ENCODE results near the gene TBX21.

TBX21 gene

DNA sequence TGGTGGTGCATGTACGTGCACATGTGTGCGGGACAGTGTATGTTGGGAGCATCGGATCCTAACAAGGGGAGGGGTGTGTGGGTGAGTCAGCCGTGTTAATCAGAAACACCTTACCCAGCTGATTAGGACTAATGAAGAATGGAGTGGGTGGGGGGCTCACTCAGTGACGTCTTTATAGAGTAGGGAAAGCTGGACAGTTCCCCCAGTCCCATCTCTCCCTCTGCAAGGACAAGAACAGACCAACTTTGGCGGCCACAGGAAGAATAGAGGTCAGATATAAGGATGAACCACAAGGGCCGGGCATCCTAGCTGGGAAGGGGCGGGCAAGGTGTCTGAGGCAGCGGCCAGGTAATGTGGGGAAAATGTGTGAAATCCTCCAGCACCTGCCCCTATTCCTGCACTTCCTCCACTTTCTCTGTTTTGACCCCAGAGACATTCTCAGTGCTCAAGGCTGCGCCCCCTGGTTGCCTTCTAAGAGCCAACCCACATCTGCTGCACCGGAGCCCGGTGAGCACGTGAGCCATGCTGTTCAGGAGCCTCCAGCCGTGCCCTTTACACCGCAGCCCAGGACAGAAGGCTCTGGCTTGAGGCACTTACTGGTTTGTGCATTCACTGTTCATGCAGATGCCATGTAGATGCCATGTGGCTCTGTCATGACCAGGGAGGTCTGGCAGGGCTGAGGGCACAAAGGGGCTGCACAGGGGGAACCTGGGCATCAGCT is 18.9 kb upstream of the TBX21 start:
- no peak for DNase-seq

GRCh38 chr17:47714773-47715396 is 18.2 kb upstream of the TBX21 start:
- DNase-seq: no peak

DNA sequence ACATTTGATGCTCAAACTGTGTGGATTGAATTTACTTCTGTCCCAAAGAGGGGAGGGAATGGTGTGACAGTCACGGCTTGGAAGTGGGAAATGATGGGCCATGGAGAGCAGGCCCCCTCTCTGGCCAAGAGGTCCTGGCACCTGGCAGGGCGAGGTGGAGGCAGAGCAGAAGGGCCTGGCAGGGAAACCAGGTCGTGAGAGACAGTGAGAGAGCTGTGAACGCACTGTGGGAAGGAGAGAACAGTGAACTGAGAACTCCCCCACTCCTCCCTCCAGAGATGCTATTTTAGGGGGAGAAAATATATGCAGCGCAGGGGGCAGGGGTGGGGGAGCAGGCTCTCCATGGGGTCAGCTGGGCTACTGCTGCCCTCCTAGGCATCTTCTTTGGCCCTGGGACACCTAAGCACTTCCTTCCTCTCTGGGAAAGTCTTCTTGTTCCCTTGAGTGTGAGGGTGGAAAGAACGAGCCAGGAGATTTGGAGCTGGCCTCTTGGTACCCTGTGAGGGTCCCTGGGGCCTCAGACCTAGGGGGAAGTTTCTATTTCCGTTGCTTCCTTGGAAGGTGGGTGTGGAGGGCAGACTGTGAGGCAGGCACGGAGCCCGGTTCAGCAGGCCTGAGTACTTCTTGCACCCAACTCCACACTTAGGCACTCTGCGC is 17.2 kb upstream of the TBX21 start:
- no peak for DNase-seq

GRCh38 chr17:47716375-47716774 is 16.7 kb upstream of the TBX21 start:
- no peak for DNase-seq

- no peak for DNase-seq
These were observed 15.8 kb upstream of the TBX21 start for GRCh38 chr17:47717261-47717697.

DNA sequence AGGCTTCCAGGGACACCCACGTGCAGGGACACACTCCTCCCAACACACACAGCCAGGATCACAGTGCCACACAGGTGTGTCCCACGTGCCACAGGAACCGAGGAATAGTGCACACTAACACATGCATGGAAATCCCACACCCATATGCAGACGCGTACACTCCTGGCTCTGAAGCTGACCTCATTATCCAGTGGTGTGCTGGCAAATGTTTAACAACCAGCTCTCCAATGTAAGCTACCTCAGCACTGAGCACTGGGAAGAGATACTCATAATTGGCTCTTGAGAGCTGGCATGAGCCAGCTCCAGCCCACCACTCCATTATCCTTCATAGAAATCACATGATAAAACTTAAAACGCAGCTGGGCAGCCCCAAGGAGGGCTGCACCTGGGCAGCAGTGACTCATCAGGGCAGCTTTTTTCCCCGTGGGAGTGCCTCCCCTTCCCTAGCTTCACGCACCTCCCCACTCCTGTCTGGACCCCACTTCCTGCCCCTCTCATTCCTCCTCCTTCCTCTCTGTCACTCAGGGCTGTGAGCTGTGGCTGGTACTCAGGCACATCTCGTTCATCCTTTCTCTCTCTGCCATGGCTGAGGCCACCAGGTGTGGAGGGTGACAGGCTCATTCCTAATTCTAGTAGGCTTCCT is 14.9 kb upstream of the TBX21 start:
- no peak for DNase-seq

DNA sequence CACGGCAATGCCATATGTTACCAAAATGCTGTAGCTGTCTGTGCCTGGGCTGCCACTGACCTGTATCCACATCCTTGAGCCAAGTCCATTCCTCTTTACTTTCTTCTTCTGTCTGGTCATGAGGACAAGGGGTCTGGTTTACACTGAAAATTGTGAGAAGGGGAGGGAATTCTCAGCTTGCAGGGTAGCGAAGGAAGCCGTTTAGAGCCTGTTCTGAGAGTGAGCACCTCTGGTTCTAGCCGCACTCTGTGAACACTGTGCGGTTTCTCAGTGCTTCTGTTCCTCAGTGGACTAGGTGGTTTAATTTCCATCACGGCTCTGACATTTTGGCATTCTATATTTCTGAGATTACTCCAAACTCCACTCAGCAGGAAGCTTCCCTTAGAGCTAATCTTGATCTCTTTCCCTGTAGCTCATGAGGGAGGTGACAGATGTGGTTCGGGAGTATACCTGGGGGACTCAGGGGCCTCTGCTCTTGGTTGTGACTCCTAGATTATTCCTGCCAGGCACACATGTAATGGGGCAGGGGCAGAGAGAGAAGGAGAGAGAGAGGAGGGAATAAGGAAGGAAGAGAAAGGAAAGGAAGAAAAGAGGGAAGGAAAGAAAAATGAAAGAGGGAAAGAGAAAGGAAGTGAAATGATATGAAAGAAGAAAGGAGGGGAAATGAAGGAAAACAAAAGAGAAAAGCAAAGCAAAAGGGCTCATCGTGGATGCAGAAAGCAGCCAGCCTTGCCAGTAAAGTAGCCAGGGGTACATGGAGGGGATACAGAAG is 14.2 kb upstream of the TBX21 start:
- no peak for DNase-seq

GRCh38 chr17:47719411-47720152 is 13.5 kb upstream of the TBX21 start:
- no peak for DNase-seq

DNA sequence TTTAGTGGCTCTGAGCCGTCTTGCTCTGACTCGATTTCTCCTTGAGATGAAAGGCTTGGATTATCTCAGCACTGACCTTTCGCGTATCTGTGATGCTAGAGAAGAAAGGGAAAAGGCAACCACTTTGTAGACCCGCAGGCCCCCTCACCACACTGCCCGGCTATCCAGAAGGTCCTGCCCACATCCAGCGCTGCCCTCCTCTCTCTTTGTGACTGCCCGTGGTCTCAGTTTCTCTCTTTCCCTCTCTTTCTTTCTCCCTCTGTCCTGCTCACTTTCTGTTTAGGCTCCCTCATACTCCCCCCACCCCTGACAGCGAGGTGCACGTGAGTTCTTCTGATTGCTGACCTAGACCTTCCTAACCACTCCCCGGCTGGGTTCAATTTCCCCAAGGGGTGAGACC is 12.8 kb upstream of the TBX21 start:
- no peak for DNase-seq

GRCh38 chr17:47720754-47721533 is 12.1 kb upstream of the TBX21 start:
- no peak for DNase-seq

- DNase-seq: no peak
These were observed 11.3 kb upstream of the TBX21 start for GRCh38 chr17:47721725-47722124.

DNA sequence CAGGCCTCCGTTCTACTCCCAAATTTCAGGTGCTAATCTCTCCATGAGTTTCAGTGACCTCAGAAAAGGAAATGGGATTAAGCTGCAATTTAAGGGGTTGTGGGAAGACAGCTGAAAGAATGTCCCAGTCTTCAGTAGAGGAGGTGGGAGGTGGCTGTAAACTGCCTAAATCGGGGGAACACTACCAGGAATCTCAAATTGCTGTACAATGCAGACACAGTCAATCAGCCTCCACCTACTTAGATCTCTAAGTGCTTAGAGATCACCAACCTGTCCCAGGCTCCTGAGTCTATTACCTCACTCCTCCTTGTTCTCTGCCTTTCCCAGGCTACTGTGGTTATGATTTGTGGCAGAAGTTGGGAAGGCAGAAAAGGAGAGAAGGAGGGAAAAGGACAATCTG is 8.3 kb upstream of the TBX21 start:
- DNase-seq: no peak

GRCh38 chr17:47725446-47726111 is 7.5 kb upstream of the TBX21 start:
- DNase-seq: no peak

DNA sequence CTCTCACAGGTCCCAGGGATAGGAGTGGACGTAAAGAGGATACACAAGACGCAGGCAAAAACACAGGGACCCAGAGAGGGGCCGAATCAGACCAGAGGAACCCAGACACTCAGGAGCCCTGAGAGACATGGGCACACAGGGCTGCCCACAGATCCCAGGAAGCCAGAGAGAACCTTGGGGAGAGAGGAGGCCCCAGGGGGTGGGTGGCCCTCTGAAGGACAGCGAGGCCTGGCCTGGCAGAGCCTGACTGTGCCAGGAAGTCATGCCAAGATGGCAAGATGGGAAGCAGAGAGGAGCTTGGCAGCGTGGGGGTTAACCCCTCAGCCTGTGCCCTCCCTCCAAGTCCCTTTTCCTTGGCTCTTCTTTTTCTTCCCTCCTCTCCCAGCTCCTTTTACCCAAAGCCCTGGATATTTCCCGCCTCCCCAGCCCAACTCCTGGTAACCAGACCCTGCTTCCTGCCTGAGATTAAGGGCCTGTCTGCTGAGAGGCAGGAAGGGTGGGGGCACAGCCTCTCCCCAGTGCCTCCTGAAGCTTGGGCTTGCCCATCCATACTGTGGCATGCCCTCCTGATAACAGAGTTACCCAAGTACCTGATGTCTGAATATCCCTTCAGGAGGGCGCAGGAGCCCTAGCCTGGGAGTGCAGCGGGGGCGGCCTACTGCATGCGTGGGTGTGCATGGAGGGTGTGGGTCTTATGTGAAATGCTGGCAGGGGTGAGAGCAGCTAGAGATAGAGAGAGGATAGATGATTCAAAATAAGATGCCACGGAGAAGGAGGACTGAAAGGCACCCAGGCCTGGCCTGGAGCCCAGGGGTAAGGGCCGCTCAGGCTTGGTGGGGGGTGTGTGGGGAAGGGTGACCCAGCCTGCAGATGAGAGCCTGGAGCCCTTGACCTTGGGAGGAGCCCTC is 6.0 kb upstream of the TBX21 start:
- no peak for DNase-seq

DNA sequence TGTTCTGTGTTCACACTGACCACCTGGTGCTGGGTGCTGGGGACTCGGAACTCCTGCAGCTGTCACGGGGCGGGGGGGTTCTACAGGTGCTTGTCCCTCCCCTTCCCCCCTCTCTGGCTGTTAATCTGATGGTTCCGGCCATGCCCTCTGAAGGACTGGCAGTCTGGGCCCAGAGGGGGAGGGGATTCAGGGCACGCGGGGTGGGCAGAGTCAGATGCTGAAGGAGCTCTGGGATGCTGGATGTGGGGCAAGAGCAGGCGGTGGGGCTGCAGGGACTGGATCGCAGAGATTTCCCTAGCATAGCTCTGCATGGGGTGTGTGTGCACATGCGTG is 5.4 kb upstream of the TBX21 start:
- DNase-seq: no peak

DNA sequence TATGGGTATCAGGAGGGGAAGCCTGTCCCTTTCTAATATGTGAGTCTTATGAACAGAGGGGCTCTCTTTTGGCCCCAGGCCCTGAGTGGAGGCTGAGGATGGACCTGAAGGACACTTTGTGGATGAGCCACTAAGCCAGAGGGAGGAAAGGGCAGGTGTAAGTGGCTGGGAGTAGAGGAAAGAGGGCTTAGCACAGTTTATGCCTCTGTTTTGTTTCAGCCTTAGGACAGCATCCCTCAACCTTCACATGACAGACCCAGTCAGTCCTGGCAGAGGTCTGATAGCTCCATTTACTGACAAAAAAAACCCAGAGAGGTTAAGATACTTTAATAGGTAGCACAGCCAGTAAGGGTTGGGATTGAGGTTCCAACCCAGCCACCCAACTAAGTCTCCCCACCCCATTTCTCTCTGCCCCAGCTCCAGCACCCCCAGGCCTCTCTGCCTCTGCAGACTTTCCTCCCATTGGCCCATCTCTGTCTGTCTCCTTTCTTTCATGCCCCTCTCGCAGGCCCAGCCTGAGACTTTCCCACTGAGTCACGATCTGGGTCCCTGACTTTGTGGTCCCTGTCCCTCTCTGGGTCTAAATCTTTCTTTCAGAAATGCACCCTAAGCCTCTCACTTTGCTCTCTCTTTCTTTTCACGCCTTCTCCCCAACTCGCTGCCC is 4.7 kb upstream of the TBX21 start:
- DNase-seq: no peak

DNA sequence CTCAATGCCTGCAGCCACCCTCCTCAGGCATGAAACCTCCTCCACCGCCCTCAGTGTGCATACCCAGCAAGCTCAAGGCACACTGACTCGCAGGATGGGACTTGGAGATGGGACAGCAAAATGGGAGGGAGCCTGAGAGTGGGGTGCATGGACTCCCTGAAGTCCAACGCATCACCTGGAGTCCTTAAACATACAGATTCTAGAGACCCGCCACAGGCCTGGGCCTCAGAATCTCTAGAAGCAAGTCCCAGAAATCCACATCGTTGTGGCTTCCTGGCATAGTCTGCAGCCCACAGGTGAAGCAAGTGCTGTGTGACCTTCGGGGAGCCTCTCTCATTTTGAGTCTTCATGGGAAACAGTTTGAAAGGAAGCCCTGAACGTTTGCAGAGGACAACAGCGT is 3.6 kb upstream of the TBX21 start:
- DNase-seq: no peak

DNA sequence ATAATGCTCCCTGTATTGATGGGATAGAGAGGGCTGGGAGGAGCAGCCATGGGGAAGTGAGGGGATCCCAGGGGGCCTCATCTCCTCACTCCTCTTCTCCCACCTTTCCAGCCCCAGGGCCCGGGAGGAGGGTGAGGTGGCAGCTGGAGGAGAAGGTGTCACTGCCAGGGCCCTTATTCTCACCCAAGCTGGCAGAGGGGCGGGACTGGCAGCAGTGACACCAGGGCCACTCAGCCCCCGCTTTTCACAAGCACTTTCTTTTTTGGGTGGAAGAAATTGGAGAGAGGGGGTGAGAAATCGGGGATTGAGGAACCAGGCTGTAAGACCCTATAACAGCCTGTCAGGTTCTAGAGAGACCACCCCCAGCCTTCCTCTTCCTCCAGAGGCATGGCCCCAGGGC is 2.4 kb upstream of the TBX21 start:
- no peak for DNase-seq

GRCh38 chr17:47731396-47731795 is 1.6 kb upstream of the TBX21 start:
- no peak for DNase-seq
